Right lobe of liver (tissue), 4 donors: Measurements from ENCODE around the gene ADCY9.

Experiments used
- CTCF ChIP-seq, 4 donors: fragments of 200-600 bp in 3 of 4; fragments of 450-650 bp in 1 of 4; IDR thresholded peaks; one replicate each; pipeline versions ENCODE4 v1.5.1 to v1.8.0; 2016 to 2022; ENCODE audit warnings: antibody characterized with exemption in 4 of 4, mild to moderate bottlenecking in 2 of 4
- POLR2A ChIP-seq: fragments of 450-650 bp; IDR thresholded peaks from one replicate; pipeline ENCODE4 v1.6.1; 2017; ENCODE audit warnings: antibody characterized with exemption, mild to moderate bottlenecking
- donor health status: DM: no; HTN: no; CAD: no.
- donor health status: DM: no; HTN: no; CAD: no.
- donor health status: DM: no; HTN: yes; CAD: no.

GRCh38 chr16:4159726-4160125 lies 43.5 kb upstream of the ADCY9 start:
- no peak for TF ChIP-seq CTCF (IDR thresholded peaks at IDR 0.05)
- no peak for TF ChIP-seq POLR2A
